ENCODE measurements around the gene ALDH1A3. TPM values are rescaled to one million over a fixed set of nuclear protein-coding genes. Genes with fewer than 3 reads are reported as not detected.

Gene ALDH1A3
- total RNA-seq, 1 donor from 2014 or later, result 666 TPM

DNA sequence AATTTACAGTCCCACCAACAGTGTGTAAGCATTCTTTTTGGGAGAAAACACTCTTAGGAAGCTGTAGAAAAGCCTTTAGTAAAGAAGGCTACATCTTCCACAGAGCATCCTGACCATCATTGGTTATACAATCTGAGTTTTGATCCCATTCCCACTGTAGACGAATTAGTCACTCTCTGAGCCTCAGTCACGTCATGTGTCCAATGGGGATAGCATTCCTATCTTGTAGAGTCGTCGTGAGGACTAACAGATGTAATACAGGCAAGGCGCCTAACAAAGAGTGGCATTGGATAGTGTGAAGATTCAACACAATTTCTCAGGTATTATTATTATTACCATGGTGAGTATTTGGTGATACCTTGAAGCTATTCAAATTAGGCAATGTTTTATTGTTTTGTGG is 44.0 kb upstream of the ALDH1A3 start:
- FAIRE-seq (no peak), DNase-seq (ENCODE audit: low read depth) (no peak)

DNA sequence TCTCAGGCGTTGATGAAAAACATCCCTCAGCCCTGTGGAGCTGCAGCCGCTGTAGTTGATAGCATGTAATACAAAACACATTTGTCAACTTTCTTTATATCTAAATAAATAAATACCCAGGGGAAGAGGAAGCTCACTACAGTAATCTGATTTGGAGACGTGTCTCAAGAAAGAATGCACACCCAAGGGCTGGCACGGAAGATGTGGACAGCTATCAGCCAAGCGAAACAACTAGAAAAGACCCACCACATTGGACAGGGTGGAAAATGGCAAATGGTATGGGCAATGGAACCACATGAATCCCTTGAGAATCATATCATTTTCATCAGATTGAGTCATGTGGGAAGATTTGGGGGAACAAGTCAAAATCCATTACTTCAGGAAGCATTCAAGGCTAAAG is 43.1 kb upstream of the ALDH1A3 start:
- H3K27me3 ChIP-seq (ENCODE audit: control insufficient read depth, insufficient read depth, low read length), result no peaks in the 10 kb centered on the region
- FAIRE-seq (no peak), DNase-seq (ENCODE audit: low read depth) (no peak)
- no peaks in the 10 kb centered on the region for H3K36me3 ChIP-seq (ENCODE audit: control insufficient read depth, insufficient read depth, low read length)
- TF ChIP-seq, protein P1, sequence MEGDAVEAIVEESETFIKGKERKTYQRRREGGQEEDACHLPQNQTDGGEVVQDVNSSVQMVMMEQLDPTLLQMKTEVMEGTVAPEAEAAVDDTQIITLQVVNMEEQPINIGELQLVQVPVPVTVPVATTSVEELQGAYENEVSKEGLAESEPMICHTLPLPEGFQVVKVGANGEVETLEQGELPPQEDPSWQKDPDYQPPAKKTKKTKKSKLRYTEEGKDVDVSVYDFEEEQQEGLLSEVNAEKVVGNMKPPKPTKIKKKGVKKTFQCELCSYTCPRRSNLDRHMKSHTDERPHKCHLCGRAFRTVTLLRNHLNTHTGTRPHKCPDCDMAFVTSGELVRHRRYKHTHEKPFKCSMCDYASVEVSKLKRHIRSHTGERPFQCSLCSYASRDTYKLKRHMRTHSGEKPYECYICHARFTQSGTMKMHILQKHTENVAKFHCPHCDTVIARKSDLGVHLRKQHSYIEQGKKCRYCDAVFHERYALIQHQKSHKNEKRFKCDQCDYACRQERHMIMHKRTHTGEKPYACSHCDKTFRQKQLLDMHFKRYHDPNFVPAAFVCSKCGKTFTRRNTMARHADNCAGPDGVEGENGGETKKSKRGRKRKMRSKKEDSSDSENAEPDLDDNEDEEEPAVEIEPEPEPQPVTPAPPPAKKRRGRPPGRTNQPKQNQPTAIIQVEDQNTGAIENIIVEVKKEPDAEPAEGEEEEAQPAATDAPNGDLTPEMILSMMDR (IDR thresholded peaks at IDR 0.05; ENCODE audit: insufficient read depth, low read length, severe bottlenecking), result no peak
- no peak overlapping the region for H3K4me3 ChIP-seq (ENCODE audit: low read depth, low read length)

More for the DNA sequence above, 44.0 kb upstream of the ALDH1A3 start:
- TF ChIP-seq, protein P1 (IDR thresholded peaks at IDR 0.05; ENCODE audit: insufficient read depth, low read length, severe bottlenecking), result no peak
- Histone ChIP-seq H3K27me3 (ENCODE audit: control insufficient read depth, insufficient read depth, low read length) (no peaks in the 10 kb centered on the region), H3K36me3 (ENCODE audit: control insufficient read depth, insufficient read depth, low read length) (no peaks in the 10 kb centered on the region), H3K4me3 (ENCODE audit: low read depth, low read length) (no peak overlapping the region)

DNA sequence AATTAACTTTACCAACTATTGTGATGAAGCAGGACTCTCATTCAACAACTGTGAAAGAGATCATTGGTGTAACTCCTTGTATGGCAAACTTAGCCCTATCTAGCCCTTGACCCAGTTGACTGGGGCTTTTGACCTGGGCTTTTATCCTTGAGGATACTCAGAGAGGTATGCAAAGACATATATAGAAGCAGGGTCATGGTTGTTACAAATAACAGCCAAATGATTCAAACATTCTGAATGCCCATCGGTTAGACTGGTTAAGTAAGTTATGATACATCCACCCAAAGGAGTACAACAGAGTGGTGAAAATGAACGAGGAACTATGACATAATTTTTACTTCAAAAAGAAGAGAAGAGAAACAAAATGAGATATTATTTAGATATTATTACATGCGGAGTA is 38.2 kb upstream of the ALDH1A3 start:
- FAIRE-seq, result no peak

DNA sequence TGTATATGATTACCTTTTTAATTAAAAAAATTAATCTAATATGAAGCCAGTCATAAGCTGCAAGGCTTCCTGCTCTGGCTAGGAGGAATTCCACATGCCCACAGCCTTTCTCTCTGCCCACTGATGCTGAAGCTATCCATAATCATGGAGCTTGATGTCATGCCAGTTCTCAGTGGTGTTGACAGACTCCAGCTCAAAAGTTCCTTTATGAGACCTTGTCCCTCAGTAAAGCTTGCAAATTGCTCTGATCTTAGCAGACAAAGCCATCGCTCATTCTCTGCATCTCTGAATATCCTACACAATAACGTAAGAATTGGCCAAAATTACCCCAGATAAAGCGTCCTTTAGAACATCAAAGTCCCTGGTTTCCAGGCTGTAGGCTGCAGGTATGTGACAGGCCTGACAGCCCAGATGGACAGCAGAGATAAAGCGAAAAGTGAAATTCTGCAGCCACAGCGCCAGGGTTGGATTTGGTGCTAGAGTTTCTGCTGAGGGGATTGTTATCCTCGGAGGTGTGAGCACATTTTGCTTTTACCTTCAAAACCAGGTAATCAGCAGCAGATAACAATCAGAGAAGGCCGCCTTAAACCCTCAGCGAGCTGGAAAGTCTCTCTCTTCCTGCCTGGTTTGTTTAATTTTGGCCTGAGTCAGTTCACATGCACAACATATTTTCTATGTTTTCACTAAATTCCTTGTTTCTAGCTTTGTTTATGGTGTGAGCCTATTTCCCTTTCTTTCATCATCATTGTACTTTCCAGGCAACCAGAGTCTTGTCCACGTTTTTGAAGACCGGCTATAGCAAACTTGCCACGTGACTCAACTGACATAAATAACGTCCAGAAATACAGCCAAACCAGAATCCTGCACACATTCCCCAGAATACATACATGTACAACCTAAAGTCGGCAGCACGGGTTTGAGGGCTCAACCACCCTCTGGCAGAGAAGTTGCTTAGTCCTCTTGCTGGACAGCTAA is 36.6 kb upstream of the ALDH1A3 start:
- FAIRE-seq (no peak), DNase-seq (ENCODE audit: low read depth) (no peak)
- TF ChIP-seq, protein P1 (IDR thresholded peaks at IDR 0.05; ENCODE audit: insufficient read depth, low read length, severe bottlenecking), result no peak
- no peaks in the 10 kb centered on the region for H3K27me3 ChIP-seq (ENCODE audit: control insufficient read depth, insufficient read depth, low read length)
- no peak overlapping the region for H3K4me3 ChIP-seq (ENCODE audit: low read depth, low read length)
- H3K36me3 ChIP-seq (ENCODE audit: control insufficient read depth, insufficient read depth, low read length), result no peaks in the 10 kb centered on the region

More for the DNA sequence above, 38.2 kb upstream of the ALDH1A3 start:
- DNase-seq (ENCODE audit: low read depth), result peak; percentile 20
- TF ChIP-seq, protein P1 (IDR thresholded peaks at IDR 0.05; ENCODE audit: insufficient read depth, low read length, severe bottlenecking), result no peak
- no peak overlapping the region for H3K4me3 ChIP-seq (ENCODE audit: low read depth, low read length)
- H3K36me3 ChIP-seq (ENCODE audit: control insufficient read depth, insufficient read depth, low read length), result no peaks in the 10 kb centered on the region
- H3K27me3 ChIP-seq (ENCODE audit: control insufficient read depth, insufficient read depth, low read length), result no peaks in the 10 kb centered on the region

DNA sequence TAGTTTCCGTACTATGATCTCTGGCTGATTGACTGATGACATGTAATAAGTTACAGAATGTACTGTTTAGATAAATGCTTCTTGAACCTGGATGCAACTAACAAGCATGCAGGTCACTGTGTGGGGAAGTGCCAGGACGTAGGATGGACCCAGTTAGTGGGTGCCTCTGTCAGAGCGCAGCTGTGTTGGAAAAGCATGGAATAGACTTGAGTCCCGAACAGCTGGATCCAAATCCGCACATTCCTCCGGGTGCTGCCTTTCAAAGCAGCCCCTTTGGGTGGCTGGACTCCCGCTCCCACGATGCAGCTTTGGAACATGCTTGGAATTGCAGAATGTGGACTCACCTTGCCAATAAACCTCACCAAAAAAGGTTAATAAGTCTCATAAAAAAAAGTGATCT is 35.5 kb upstream of the ALDH1A3 start:
- FAIRE-seq (no peak), DNase-seq (ENCODE audit: low read depth) (no peak)
- no peak overlapping the region for H3K4me3 ChIP-seq (ENCODE audit: low read depth, low read length)
- TF ChIP-seq, protein P1 (IDR thresholded peaks at IDR 0.05; ENCODE audit: insufficient read depth, low read length, severe bottlenecking), result no peak
- no peaks in the 10 kb centered on the region for H3K27me3 ChIP-seq (ENCODE audit: control insufficient read depth, insufficient read depth, low read length)
- H3K36me3 ChIP-seq (ENCODE audit: control insufficient read depth, insufficient read depth, low read length), result no peaks in the 10 kb centered on the region
